HG03066 (cell line): ENCODE measurements around the gene BBS12.
"Not testable (repeated sequence)": the region's sequence is repeated elsewhere in the genome, so short reads cannot be mapped to it uniquely, and the experiment has no call there.

ENCODE experiments used
- ATAC-seq: cut with Tn5 transposase; IDR thresholded peaks from one replicate; pipeline ENCODE4 v1.9.1; 2021; ENCODE audit warnings: low read depth; ENCODE audit not compliant: unreplicated experiment

Gene BBS12

DNA sequence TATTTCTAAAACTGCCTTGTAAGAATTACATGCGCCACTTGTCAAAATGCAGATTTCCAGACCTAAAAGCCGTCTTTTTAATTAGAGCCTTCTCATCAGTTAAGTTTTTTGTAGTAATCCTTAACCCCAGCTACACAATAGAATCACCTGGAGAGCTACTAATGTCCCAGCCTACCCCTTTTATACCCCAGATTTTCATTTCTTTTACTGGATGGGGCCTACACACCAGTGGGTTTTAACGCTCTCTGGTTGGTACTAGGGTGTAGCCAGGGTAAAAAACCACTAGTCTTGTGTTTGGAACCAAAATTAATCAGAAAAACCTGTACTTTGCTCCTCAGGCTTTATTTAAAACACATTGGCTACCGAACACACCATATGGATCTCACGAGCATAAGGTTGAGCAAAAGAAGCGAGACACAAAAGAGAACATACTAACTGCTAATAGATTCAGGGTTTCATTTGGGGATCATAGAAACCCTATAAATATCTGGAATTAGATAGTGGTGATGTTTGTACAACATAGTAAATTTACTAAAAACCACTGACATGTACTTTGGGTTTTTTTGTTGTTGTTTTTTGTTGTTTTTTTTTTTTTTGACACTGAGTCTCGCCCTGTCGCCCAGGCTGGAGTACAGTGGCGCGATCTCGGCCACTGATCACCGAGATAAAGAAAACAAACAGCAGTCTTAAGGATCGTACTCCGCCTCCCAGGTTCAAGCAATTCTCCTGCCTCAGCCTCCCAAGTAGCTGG, 30.6 kb downstream of the BBS12 start:
- ATAC-seq, result no peak

DNA sequence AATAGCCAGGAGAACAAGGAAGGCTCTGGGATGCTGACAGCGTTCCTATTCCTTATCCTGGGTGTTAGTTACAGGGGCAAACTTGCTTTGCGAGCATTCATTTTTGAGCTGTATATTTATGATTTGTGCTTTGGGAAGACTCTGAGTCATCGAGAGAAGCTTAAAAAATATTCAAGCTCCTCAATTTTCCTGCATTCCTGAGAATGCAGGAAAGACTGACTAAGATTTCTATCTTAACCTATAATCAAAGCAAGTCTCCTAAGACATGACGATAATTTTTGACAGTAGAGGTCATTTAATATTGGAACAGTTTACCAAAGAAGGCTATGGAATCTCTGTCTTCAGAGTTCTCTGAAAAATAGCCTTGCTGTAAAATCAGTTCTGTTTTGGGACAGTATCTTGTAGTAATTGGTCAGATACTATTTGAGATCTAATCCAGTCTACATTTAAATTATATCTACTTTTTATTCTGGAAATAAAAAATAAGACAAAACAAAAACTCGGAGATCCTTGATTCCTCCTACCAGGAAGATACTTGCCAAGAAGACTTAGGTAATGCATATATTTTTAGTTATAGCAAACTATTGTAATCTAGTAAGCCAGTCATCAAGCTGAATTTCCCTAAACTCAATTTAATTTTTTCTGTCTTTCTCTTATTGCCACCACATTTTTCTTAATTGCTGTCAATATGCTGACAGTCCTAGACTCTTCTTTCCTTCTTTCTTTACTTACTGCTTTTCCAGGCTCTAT, 31.7 kb downstream of the BBS12 start:
- no peak for ATAC-seq

DNA sequence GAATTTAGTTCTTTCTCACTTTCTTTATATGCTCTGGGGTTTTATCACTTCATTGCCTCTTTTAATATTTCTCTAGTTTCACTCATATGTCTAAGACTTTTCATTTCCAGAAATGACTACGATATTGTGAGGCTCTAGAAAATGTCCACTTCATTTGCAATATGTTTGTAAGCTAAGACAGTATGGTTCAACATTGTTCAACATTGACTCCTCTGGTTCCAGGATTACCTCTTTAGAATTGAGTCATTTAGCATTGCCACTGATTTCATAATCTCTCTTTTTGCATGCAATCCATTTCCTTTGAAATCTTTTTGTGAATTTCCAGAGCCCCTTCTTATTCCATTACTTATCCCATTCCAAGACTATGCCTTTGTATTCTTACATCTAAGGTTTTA, 32.3 kb downstream of the BBS12 start:
- ATAC-seq, result peak; percentile 83

DNA sequence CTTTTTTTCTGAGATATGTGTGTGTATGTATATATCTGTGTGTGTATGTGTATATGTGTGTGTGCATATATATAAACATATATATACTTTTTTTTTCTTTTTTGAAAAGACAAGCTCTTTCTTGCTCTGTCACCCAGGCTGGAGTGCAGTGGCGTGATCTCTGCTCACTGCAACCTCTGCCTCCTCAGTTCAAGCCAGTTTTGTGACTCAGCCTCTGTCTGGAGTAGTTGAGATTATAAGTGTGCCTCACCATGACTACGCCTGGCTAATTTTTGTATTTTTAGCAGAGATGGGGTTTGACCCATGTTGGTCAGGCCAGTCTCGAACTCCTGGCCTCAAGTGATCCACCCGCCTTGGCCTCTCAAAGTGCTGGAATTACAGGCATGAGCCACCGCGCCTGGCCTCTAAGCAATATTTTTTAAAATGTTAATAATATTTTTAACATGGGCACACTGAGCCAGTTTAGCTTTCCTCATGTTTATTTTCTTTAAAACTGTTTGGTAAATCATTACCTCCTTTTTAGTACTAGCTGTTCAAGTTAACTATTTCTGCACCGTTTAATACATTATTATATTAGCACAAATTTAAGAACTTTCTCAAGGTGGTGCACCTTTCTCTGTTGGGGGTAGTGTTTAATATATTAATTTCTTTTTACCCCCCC, 33.3 kb downstream of the BBS12 start:
- ATAC-seq, result no peak

DNA sequence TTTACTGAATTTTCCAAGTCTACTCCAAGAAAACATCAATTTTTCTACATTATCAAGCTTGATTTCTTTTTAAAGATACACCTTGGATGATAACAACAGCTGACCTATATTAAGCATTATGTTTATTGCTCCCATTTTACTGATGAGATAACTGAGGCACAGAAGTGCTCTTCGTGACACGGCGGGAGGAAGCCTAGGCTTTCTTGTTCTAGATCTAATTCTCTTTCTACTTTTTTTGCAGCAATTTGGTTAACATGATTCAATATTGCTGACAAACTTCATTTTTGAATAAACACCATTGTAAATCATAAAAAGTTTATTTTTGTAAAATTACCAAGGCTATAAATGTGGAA, 33.8 kb downstream of the BBS12 start:
- ATAC-seq, result no peak

DNA sequence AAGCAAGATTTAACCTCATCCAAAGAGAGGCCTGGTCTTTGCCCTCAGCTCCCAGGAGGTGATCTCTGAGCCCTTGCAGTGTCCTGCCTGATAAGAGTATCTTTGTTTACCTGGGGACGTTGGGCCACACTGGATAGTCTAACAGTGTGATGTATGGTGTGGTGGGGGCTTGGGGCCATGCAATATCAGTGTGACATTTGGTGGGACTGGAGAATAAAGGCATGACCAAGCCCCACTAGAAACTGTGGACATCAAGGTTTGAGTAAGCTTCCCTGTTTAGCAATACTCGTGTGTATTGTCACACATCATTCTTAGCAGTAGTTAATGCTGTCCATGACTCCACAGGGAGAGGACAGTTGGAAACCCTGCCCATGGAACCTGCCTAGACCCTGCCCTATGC, 34.4 kb downstream of the BBS12 start:
- no peak for ATAC-seq

DNA sequence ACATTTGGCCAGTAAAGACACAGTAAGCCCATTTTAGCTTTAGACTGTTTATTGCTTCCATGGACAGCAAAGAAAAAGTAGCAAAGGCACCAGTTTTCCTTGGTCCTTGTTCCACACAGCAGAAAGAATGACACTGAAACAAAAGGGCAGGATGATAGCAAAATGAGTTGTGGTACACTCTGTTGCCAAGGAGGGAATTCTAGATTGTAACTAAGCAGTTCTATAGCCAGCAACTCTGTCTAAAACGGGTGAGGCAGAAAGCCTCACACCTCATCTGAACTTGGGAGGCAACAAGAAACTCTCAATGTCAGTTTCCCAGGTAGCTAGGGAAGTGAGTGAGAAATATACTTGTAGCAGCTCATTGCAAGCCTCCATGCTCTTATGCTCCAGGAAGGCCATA, 39.2 kb downstream of the BBS12 start:
- no peak for ATAC-seq

DNA sequence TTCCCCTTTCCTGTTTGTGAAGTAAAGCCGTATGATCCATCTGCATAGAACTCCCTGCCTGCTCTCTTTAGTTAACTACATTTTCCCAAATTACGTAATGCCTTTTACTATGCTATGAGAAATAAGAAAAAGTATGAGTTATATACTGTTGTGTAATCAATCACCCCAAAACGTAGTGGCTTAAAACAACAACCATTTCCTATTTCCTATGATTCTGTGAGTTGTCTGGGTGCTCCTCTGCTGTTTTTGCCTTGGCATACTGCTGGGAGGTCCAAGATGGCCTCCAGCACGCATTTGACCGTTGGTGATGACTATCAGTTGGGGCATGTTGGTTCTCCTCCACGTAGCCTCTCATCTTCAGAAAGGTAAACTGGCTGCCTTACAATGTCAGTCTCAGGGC, 39.8 kb downstream of the BBS12 start:
- no peak for ATAC-seq

DNA sequence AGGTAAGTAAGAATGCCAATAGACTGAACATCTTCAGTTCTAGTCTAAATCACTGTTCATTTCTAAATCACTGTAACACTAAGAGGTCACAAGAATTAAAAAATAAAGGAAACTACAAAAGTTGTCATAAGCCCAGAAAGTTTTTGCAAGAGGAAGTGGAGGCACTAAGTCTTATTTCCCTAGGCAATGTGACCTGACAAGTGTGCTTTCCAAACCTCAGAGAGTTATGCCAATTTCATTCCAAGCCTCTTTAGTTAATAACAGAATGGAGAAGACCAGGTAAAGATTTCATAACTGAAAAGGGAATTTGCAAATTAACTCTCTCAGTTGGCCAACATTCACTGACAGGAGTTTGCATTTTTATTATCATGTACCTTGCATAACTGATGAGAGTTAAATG, 40.5 kb downstream of the BBS12 start:
- ATAC-seq, result no peak

DNA sequence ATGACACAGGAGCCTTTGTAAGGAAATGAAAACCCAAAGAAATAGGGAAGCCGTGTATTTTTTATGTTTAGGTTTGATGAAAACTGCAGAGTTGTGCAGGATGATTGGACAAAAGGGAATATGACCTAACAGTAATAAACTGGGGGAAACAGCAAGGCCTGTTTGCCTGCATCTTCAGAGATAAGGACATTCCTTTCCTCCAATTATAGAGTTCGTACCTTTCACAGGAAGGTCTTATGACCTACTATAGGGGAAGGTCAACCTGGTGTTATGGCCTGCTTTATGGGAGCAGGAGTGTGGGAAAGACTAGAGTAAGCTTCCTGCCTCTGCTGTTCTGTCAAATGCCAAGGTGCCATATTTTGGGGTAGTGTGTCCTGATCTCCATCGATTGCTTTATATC, 42.5 kb downstream of the BBS12 start:
- no peak for ATAC-seq

DNA sequence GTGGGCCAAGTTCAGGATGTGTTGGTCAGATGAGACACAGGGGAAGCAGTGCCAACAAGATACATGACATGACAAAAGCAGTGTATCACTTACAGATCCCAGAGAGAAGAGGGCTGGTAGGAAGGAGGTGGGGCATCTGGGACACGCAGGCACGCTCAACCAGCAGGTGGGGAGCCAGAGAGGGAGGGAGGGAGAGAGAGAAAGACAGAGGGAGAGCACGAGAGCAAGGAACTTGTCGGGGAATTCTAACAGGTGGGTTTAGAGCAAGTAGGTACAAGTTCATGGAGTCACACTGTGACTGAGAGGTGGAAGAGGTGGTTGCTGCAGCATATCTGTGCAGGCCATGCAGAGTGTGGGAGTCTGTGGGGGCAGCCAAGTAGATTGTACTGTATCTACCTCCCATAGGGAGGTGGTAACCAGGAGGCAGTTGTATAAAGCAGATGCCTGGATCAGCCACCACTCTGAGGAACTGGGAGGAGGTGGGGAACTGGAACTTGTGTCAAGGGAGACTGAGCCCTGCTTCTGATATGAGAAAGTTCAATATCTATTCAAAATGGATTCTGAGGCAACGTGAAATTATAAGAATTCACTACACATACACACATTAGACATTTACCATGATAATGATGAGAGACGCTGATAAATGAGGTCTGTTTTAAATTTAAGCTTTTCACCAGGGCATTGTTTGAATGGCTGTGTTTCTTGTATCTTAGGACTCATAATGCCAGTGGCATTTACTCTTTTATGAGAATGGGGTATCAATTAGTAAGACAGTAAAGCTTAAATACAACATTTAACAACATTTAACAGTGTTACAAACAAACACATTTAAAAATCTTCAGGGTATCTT, 43.7 kb downstream of the BBS12 start:
- ATAC-seq, result no peak

DNA sequence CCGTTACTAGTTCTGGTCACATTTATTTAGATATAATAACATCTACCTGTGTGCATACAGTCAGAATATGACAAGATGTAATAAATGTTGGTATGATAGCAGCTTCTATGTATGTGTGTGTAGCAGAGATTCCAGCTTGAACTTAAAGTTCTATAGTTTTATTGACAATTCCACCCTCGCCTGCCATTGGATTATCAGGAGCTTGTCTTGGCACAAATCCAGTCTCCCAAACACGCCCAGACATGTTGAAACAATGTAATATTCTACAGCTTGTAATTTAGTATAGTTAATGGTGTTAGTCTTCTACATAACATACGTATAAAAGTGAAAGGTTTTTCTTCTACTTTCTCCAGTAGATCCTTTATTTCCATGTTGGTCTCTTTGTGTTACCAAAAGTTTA, 44.4 kb downstream of the BBS12 start:
- no peak for ATAC-seq

DNA sequence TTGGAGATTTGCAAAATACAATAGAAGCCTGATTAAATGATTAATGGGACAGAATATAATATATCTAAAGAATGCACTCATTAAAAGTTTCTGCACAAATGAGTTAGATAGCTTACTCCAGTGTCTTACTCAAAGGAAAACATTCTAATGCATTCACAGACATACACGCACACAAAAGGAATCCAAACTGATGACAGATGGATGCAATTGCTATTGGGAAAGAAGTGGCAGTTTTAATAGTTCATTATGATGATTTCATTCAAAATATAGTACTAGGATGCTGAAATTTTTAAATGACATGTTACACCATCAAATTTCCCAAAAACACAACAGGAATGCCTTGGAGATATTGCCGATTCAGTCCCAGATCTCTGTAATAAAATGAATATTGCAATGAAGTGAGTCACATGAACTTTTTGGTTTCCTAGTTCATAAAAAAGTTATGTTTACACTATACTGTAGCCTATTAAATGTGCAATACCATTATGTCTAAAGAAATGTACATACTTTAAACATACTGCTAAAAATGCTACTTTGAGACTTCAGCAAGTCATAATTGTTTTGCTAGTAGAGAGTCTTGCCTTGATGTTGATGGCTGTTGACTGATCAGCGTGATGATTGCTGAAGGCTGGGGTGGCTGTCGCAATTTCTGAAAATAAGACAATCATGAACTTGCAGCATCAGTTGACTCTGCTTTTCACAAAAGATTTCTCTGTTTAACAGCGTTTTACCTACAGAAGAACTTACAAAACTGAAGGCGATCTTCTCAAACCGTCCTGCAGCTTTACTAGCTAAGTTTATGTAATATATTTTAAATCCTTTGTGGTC, 45.6 kb downstream of the BBS12 start:
- ATAC-seq, result no peak

DNA sequence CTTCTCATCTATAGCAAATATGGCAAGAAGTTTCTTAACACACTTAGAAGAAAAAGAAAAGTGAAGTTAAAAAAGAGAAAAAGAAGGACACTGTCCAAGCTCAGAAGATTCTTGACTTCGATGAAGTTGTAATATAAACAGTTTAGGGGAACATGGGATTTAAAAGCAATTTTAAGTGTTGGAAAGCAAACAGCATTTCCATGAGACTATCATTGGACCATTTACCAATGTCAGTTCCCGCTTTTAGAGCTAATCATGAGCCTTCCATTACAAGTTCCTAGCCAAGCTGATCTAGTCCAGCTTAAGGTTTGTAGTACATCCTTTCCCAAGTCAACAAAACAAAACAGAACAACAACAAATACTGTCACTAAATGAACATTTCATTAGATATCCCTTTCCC, 49.0 kb downstream of the BBS12 start:
- no peak for ATAC-seq

DNA sequence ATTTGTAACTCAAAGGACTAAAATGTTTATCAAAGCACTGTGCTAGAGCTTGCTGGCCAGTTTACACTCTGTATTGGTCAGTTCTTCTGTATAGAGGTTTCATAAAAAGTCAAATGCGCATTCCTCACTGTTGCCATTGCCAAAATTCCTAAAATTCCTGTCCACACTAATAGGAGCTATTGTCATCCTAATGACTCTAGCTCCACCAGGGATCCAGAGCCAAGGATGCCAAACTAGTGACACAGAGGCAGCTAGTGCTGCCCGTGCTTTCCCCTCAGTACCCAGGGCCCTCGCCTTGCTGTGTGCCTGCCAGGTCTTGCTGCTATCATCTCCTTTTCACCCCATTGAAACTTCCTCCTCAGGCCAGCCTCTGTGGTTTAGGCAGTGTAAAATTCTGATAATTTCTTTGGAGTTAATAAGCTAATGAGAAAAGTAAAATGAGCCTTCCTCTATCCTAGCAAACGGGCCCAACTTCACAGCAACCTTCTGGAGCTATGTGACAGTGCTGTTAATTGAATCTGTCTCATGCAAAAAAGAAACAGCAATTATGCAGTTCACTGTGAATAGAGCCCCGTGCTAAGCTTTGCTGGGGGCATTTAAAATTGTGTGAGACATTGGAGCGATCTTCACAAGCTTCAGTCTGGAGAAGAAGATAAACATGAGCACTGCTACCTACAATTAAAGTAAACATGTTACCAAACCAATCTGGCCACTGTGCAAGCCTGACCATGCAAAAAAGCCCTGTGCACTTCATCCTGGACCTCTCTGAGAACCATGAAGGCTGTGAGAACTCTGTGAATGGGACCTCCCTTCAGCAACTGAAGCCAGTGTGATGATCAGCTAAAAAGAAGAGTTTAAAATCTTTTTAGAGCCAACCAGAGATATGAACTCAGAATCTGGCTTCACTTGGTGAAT, 51.1 kb downstream of the BBS12 start:
- ATAC-seq, result no peak

DNA sequence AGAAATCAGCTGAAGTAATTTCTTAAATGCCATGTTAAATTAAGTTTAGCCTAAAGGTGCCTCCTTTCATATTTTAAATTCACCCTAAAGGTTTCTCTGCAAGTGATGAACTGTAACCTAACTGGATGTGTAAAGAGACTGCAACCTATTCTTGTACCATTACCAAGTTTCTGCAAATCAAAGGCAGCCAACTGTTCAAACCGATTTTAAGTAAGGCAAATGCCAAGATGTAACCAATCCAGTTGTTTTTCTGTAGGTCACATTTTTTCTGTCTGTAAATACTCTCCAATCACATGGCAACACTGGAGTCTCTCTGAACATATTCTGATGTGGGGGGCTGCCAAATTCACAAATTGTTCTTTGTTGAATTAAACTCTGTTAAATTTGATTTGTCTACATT, 51.8 kb downstream of the BBS12 start:
- ATAC-seq, result no peak

DNA sequence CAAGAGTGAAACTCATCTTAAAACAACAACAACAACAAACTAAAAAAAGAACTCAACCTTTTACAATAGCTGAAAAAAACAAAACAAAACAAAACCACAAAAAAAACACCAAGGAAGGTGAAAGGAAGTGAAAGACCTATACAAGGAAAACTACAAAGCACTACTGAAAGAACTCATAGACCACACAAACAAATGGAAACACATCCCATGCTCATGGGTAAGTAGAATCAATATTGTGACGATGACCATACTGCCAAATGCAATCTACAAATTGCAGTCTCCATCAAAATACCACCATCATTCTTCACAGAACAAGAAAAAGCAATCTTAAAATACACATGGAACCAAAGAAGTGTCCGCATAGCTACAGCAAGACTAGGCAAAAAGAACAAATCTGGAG, 52.6 kb downstream of the BBS12 start:
- no peak for ATAC-seq

DNA sequence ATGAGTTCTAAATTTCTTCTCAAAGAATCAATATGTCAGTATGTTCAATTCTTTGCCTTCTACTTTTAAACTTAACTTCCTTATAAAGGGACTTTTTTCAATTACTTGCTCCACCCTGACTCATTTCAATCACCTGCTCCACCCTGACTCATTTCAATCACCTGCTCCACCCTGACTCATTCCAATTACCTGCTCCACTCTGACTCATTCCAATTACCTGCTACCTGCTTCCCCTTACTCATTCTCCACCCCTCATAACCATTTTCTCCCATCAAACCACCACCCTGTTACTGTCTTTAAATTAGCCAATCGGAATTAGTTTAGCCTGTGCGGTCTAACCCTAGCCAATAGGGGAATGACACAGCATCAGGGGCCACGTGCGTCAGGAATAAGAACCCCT, 53.8 kb downstream of the BBS12 start:
- ATAC-seq, result not testable (repeated sequence)

DNA sequence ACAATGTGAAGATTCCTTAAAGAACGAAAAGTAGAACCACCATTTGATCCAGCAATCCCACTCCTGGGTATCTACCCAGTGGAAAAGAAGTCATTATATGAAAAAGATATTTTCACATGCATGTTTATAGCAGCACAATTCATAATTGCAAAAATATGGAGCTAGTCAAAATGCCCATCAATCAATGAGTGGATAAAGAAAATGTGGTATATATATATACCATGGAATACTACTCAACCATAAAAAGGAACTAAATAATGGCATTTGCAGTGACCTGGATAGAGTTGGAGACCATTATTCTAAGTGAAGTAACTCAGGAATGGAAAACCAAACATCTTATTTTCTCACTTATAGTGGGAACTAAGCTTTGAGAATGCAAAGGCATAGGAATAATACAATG, 54.4 kb downstream of the BBS12 start:
- not testable (repeated sequence) for ATAC-seq
